HG03558 (cell line): ENCODE data around the gene KRTAP9-2.
"Not testable (repeated sequence)": the region's sequence is repeated elsewhere in the genome, so short reads cannot be mapped to it uniquely, and the experiment has no call there.

Source experiments
- ATAC-seq: cut with Tn5 transposase; IDR thresholded peaks from one replicate; pipeline ENCODE4 v1.9.1; 2021; ENCODE audit warnings: moderate number of reproducible peaks; ENCODE audit not compliant: unreplicated experiment; ENCODE audit errors: extremely low read depth

Gene KRTAP9-2

DNA sequence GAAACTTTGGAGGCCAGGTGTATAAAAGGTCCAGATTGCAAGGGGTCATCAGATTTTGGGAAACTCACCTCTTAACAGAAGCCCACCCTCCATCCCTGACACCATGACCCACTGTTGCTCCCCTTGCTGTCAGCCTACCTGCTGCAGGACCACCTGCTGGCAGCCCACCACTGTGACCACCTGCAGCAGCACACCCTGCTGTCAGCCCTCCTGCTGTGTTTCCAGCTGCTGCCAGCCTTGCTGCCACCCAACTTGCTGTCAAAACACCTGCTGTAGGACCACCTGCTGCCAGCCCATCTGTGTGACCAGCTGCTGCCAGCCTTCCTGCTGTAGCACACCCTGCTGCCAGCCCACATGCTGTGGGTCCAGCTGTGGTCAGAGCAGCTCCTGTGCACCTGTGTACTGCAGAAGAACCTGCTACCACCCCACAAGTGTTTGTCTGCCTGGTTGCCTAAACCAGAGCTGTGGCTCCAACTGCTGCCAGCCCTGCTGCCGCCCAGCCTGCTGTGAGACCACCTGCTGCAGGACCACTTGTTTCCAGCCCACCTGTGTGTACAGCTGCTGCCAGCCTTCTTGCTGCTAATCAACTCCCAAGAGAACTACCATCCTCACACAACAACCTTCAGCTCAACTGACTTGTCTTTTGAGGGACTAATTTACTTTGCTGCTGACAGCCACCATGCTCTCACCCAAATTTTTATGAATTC, 6.1 kb downstream of the KRTAP9-2 start, which contains the start of gene KRTAP9-3:
KRTAP9-3 (plus strand) TSS at position 51 of the 707 bp plus-strand sequence; CDS start at position 104, 53 bp downstream.
- not testable (repeated sequence) for ATAC-seq

DNA sequence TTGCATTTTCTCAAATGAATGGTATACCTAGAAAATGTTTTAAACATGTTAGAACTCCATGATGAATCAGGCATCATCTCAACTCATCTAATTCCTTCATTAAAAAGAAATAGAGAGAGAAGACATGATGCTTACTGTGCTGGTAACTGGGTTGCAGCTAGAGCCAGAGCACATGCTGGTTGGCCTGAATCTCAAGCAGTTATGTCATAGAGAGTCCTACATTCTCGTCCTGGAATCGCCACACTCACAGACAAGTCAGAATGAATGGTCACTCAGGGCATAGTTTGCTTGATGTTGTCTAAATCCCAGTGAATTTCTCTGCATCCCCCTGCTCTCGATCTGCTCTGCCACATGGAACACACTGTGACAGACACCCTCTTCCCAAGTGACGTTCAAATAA, 10.7 kb downstream of the KRTAP9-2 start:
- ATAC-seq, result not testable (repeated sequence)

DNA sequence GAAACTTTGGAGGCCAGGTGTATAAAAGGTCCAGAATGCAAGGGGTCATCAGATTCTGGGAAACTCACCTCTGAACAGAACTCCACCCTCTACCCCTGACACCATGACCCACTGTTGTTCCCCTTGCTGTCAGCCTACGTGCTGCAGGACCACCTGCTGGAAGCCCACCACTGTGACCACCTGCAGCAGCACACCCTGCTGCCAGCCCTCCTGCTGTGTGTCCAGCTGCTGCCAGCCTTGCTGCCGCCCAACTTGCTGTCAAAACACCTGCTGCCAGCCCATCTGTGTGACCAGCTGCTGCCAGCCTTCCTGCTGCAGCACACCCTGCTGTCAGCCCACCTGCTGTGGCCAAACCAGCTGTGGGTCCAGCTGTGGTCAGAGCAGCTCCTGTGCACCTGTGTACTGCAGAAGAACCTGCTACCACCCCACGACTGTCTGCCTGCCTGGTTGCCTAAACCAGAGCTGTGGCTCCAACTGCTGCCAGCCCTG, 11.5 kb downstream of the KRTAP9-2 start, which contains the start of gene KRTAP9-8:
KRTAP9-8 (plus strand) TSS at position 51 of the 489 bp plus-strand sequence; CDS start at position 104, 53 bp downstream.
- not testable (repeated sequence) for ATAC-seq

DNA sequence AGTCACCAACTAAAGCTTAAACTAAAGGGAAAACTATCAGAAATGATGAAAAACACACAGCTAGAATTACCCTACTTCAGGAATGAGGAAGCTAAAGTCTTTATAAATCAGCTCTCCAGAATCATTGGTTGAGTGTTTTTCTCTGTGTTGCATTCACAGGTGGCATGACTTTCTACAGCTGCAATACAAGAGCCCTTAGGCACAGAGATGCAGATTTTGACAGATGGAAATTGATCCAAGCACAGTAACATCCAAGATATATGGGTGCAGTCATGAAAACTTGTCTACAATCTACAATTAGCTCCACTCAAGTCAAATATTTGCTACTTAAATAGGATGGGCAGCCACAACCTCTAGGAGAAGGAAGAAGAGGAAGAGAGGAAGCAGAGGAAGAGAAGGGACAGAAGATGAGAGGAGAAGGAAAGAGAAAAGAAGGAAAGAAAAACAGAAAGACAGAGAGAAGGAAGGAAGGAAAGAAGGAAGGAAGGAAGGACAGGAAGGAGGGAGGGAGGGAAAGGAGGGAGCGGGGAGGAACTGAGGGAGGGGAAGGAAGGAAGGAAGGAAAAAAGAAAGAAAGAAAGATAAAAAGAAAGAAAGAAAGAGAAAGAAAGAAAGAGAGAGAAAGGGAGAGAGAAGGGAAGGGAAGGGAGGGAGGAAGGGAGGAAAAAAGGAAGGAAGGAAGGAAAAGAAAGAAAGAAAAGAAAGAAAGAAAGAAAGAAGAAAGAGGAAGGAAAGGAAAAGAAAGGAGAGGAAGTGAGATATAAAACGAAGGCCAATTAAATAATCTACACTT, 20.7 kb downstream of the KRTAP9-2 start:
- not testable (repeated sequence) for ATAC-seq

DNA sequence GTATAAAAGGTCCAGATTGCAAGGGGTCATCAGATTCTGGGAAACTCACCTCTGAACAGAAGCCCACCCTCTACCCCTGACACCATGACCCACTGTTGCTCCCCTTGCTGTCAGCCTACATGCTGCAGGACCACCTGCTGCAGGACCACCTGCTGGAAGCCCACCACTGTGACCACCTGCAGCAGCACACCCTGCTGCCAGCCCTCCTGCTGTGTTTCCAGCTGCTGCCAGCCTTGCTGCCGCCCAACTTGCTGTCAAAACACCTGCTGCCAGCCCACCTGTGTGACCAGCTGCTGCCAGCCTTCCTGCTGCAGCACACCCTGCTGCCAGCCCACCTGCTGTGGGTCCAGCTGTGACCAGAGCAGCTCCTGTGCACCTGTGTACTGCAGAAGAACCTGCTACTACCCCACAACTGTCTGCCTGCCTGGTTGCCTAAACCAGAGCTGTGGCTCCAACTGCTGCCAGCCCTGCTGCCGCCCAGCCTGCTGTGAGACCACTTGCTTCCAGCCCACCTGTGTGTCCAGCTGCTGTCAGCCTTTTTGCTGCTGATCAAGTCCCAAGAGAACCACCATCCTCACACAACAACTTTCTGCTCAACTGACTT, 23.3 kb downstream of the KRTAP9-2 start, which contains the start of gene KRTAP9-4:
KRTAP9-4 (plus strand) TSS at position 51 of the 604 bp plus-strand sequence; CDS start at position 85, 34 bp downstream.
- not testable (repeated sequence) for ATAC-seq

DNA sequence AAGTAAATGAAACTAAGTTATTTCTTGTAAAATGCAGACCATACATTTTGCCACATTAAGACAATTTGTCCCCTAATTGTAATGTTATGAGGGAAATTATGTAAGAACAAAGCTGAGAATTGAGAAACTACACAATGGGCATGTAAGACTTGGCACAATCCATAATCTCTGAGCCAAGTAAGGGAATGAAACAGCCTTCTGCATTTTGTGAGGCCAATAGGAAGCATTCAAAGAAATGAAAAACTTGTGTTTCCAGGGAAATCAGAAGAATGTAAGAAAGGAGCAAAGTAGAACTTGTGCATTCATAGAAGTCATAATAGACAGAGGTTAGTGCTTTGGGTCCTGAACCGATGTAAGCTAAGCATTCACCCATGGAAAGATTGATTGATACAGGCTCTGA, 24.8 kb downstream of the KRTAP9-2 start:
- no peak for ATAC-seq

DNA sequence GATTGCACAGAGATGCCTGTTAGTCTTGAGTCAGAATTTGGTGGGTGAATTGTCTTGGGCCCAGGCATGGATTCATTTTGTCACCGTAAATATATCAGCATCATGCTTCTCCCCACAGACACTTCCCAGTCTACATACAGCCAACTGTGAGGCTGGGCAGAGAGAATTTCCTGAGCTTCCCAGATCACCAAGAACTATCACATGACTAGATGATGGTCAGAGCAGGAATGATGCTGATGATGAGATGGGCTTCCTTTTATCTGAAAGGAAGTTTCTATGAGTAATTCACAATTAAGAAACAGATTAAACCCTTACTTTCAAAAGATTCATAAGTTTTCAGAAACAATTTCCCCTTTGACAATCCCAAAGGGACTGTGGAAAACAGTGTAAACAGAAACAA, 28.4 kb downstream of the KRTAP9-2 start:
- no peak for ATAC-seq

DNA sequence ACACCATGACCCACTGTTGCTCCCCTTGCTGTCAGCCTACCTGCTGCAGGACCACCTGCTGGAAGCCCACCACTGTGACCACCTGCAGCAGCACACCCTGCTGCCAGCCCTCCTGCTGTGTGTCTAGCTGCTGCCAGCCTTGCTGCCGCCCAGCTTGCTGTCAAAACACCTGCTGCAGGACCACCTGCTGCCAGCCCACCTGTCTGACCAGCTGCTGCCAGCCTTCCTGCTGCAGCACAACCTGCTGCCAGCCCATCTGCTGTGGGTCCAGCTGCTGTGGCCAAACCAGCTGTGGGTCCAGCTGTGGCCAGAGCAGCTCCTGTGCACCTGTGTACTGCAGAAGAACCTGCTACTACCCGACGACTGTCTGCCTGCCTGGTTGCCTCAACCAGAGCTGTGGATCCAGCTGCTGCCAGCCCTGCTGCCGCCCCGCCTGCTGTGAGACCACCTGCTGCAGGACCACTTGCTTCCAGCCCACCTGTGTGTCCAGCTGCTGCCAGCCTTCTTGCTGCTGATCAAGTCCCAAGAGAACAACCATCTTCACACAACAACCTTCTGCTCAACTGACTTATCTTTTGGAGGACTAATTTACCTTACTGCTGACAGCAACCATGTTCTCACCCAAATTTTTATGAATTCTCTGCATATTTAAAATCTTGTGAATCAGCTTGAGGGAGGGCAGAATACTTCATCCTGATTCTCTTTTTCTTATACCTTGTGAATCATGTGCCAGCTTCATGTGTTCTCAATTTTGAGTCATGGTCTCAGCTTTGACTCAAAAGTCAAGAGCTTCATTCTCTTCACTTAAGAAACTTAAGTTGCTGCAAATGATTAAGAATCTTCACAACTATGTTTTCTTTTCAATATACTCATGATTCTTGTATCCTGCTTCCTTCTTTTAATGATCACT, 29.2 kb downstream of the KRTAP9-2 start, which contains the start of gene KRTAP9-9:
KRTAP9-9 (plus strand) TSS at position 4 of the 910 bp plus-strand sequence.
- ATAC-seq, result not testable (repeated sequence)

DNA sequence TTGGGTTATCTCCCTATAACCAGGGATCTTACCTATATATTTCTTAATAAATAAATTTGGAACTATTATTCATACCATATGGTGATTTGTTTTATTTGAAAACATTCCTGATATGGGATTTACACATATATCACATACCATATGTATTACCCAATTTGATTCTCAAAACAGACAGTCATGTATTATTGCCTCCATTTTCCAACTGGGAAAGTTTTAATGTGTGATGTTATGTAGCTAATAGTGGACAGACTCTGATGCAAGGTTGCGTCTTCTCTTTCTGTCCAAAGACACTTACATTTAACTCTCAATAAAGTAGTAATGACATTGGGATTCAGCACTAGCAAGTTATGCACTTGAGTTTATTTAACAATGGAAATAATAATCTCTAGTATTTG, 29.8 kb downstream of the KRTAP9-2 start:
- no peak for ATAC-seq

DNA sequence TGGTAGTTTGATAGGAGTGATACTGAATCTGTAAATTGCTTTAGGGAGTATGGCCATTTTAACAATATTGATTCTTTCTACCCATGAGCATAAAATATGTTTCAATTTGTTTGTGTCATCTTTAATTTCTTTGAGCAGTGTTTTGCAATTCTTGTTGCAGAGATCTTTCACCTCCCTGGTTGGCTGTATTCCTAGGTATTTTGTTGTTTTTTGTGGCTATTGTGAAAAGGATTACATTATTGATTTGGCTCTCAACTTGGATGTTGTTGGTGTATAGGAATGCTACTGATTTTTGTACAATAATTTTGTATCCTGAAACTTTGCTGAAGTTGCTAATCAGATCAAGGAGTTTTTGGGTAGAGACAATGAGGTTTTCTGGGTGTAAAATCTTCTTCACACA, 32.0 kb downstream of the KRTAP9-2 start:
- no peak for ATAC-seq

DNA sequence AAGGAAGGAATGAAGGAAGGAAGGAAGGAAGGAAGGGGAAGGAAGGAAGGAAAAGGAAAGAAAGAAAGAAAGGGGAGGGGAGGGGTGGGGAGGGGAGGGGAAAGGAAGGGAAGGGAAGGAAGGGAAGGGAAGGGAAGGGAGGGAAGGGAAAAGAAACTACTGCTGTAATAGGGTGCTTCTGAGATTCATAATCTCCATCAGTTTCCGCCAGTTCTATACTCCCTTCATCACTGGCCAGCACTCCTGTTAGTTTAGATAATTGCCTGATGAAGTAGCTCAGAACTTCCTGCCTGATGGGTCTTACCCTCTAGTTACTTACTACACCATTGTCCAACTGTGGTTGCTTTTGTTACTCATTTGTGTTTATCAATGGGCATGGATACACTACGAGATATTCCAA, 36.8 kb downstream of the KRTAP9-2 start:
- no peak for ATAC-seq

DNA sequence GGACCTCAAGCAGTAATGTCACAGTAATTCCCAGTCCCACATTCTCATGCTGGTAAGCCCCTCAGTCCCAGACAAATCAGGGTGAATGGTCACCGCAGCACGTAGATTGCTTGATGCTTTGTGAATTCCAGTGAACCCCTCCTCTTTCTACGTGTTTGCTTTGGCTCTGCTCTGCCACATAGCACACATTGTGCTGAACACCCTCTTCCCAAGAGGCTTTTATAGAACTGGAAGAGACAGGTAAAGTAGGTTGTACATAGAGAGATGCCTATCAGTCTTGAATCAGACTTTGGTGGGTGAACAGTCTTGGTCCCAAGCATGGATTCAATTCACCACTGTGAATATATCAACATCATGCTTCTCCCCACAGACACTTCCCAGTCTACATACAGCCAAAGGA, 38.2 kb downstream of the KRTAP9-2 start:
- no peak for ATAC-seq

DNA sequence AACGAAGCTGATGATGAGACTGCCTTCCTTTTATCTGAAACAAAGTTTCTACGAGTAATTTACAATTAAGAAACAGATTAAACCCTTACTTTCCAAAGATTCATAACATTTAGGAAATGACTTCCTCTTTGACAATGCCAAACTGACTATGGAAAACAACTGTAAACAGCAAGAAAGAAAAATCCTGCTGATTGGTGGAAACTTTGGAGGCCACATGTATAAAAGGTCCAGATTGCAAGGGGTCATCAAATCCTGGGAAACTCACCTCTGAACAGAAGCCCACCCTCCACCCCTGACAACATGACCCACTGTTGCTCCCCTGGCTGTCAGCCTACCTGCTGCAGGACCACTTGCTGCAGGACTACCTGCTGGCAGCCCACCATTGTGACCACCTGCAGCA, 38.6 kb downstream of the KRTAP9-2 start, which contains the start of gene KRTAP9-6:
KRTAP9-6 (plus strand) TSS at position 301 of the 400 bp plus-strand sequence; CDS start at position 301, 0 bp downstream.
- ATAC-seq, result no peak

DNA sequence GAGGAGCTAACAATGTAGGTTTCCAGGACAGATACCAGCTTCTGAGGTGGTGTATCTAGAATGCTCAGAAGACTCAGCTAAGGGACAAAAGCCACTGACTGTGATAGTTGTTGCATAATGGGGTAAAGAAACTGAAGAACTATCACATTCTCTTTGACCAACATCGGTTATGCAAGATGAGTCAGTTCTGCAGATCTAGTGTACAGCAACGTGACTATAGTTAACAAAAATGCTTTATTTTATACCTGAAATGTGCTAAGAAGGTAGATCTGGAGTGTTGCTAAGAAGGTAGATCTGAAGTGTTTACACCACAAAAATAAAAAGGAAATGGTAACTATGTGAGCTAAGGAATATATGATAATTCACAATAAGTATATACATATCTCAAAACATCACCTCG, 41.3 kb downstream of the KRTAP9-2 start:
- no peak for ATAC-seq

DNA sequence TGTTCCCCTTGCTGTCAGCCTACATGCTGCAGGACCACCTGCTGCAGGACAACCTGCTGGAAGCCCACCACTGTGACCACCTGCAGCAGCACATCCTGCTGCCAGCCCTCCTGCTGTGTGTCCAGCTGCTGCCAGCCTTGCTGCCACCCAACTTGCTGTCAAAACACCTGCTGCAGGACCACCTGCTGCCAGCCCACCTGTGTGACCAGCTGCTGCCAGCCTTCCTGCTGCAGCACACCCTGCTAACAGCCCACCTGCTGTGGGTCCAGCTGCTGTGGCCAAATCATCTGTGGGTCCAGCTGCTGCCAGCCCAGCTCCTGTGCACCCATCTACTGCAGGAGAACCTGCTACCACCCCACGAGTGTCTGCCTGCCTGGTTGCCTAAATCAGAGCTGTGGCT, 44.9 kb downstream of the KRTAP9-2 start:
- not testable (repeated sequence) for ATAC-seq

DNA sequence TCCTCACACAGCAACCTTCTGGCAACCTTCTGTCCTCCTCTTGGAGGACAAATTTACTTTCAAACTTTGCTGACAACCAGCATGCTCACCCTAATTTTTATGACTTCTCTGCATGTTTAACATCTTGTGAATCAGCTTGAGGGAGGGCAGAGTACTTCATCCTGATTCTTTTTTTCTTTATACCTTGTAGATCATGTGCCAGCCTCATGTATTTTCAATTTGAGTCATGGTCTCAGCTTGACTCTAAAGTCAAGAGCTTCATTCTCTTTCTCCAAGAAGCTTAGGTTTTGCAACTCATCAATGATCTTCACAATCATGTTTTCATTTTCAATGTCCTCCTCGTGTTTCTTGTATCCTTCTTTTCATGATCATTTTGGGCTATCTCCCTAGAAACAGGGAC, 45.4 kb downstream of the KRTAP9-2 start:
- no peak for ATAC-seq

DNA sequence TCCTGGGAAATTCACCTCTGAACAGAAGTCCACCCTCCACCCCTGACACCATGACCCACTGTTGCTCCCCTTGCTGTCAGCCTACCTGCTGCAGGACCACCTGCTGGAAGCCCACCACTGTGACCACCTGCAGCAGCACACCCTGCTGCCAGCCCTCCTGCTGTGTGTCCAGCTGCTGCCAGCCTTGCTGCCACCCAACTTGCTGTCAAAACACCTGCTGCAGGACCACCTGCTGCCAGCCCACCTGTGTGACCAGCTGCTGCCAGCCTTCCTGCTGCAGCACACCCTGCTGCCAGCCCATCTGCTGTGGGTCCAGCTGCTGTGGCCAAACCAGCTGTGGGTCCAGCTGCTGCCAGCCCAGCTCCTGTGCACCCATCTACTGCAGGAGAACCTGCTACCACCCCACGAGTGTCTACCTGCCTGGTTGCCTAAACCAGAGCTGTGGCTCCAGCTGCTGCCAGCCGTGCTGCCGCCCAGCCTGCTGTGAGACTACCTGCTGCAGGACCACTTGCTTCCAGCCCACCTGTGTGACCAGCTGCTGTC, 49.3 kb downstream of the KRTAP9-2 start, which contains the start of gene KRTAP9-7:
KRTAP9-7 (plus strand) TSS at position 51 of the 543 bp plus-strand sequence; CDS start at position 51, 0 bp downstream.
- ATAC-seq, result not testable (repeated sequence)
